SJCRH30 (cell line): ENCODE data around the gene TMEM138. TPM values are rescaled to one million over a fixed set of nuclear protein-coding genes. Genes with fewer than 3 reads are reported as not detected.
A peak's percentile ranks its signal among the peaks of the same experiment; 100 is the strongest.

Experiments used
- DNase-seq, 2 experiments: peaks; one replicate each; pipeline ENCODE4 v3.0.0-alpha.2; 2015 to 2020
- H3K27ac ChIP-seq: fragments of 250-450 bp; sonication (Bioruptor Pico); 2 replicates; pipeline ENCODE4 v1.5.1; 2020; ENCODE audit warnings: mild to moderate bottlenecking, moderate library complexity
- H3K27me3 ChIP-seq: fragments of 250-450 bp; sonication (Bioruptor Pico); 2 replicates; pipeline ENCODE4 v1.5.1; 2020; ENCODE audit warnings: mild to moderate bottlenecking, moderate library complexity
- H3K36me3 ChIP-seq: fragments of 250-450 bp; sonication (Bioruptor Pico); 2 replicates; pipeline ENCODE4 v1.5.1; 2020; ENCODE audit warnings: mild to moderate bottlenecking, moderate library complexity
- H3K4me1 ChIP-seq: fragments of 250-450 bp; sonication (Bioruptor Pico); 2 replicates; pipeline ENCODE4 v1.5.1; 2020; ENCODE audit warnings: mild to moderate bottlenecking, moderate library complexity
- H3K4me3 ChIP-seq: fragments of 250-450 bp; sonication (Bioruptor Pico); 2 replicates; pipeline ENCODE4 v1.5.1; 2020; ENCODE audit warnings: mild to moderate bottlenecking, moderate library complexity
- H3K9me3 ChIP-seq: fragments of 250-450 bp; sonication (Bioruptor Pico); replicated peaks from 2 replicates; pipeline ENCODE4 v1.5.1; 2020; ENCODE audit warnings: mild to moderate bottlenecking, moderate library complexity
- total RNA-seq: library from RNA; depleted of rRNA; stranded (reverse); fragments of >200 nt; shearing (Covaris generic); gene quantifications from 2 replicates; pipeline ENCODE4 v1.2.3, GENCODE V29; 2014; rRNA removed

The TMEM138 gene
- total RNA-seq = 35.1 and 40.6 TPM in 2 replicates

DNA sequence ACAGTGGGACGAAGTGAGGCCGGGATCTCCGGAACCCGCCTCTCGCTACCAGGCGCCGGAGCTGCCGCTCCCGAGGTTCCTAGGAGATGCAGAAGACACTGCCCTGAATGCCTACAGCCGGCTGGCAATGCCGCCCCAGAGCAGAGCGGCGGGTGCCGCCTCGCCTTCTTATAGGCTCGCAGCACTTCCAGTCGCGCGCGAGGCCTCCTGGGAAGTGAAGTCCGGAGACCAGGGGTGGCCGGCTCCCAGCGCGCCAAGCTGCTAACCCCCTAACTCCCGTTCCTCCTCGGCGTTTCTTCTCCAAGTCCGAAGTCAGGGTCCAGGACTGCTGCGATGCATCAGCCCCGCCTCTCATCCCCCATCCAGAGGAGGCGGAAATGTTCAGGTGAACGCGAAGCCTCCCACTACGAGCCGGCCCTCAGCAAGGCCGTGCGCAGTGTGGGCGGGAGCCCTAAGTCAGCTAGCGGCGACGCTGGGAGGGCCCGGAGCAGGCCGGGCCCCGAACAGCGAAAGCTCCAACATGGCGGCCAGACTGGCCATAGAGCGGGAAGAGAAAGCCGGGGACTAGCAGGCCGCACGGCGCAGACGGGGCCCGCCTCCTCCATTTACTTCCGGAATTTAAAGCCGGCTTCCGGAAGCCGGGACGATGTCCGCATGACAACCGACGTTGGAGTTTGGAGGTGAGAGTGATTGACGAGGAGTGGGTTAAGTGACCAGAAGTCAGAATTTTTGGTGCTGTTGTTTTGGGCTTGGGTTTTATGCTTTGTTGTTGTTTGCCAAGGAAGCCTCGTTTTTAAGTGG lies at the start of gene TMEM138, which contains the start of gene CYB561A3:
TSS of gene TMEM138 (plus strand) at position 634 of the 801 bp plus-strand sequence. CDS start 2,017 bp downstream, outside the sequence.
TSS of gene CYB561A3 (minus strand) at position 142 of the 801 bp plus-strand sequence. CDS start 5,169 bp downstream, outside the sequence.
- H3K36me3 ChIP-seq = peaks cover 29% of the 10 kb centered on the region
- H3K27me3 ChIP-seq = no peaks in the 10 kb centered on the region
- peak within 1 kb of the TSS; percentile 98 for H3K27ac ChIP-seq
- peak; percentile 94 for DNase-seq
- peak within 1 kb of the TSS; percentile 83 for H3K4me3 ChIP-seq
- H3K9me3 ChIP-seq = no peaks in the 10 kb centered on the region
- no peaks in the 10 kb centered on the region for H3K4me1 ChIP-seq

DNA sequence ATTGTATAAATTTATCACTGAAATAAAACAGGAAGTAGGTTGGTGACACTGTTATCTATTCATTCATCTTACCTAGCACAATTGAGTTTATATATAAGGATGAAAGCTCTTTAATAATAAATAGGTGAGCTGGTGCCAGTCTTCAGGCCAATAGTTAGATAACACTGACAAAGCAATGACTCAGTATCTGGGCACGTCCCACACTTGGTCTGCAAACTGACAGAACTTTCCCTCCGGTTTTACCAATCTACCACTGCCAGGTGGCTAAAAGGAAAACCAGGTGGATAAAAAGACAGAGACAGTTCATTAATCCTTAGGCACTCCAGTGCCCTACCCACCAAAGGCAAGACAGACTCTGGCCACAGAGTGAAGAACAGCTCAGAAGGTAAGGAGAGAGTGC lies 46.9 kb upstream of the TMEM138 start:
- Histone ChIP-seq H3K9me3 (no peaks in the 10 kb centered on the region), H3K4me1 (no peaks in the 10 kb centered on the region), H3K27ac (no peak overlapping the region), H3K27me3 (no peaks in the 10 kb centered on the region), H3K4me3 (no peak overlapping the region), H3K36me3 (peaks cover 64% of the 10 kb centered on the region)
- DNase-seq = no peak

- no peak overlapping the region for H3K27ac ChIP-seq
- no peak overlapping the region for H3K4me3 ChIP-seq
- no peaks in the 10 kb centered on the region for H3K27me3 ChIP-seq
- no peak for DNase-seq
- H3K4me1 ChIP-seq = no peaks in the 10 kb centered on the region
- H3K9me3 ChIP-seq = no peaks in the 10 kb centered on the region
- peaks cover 83% of the 10 kb centered on the region for H3K36me3 ChIP-seq
Measured at GRCh38 chr11:61325649-61326414, 36.3 kb upstream of the TMEM138 start.

- Histone ChIP-seq H3K27ac (no peak overlapping the region), H3K4me1 (peaks cover 5% of the 10 kb centered on the region; the same call in 1 of the 2 replicates), H3K36me3 (peaks cover 65% of the 10 kb centered on the region), H3K4me3 (no peak overlapping the region), H3K27me3 (no peaks in the 10 kb centered on the region), H3K9me3 (no peaks in the 10 kb centered on the region)
- DNase-seq = no peak
Measured at GRCh38 chr11:61327669-61328071, 34.5 kb upstream of the TMEM138 start.

DNA sequence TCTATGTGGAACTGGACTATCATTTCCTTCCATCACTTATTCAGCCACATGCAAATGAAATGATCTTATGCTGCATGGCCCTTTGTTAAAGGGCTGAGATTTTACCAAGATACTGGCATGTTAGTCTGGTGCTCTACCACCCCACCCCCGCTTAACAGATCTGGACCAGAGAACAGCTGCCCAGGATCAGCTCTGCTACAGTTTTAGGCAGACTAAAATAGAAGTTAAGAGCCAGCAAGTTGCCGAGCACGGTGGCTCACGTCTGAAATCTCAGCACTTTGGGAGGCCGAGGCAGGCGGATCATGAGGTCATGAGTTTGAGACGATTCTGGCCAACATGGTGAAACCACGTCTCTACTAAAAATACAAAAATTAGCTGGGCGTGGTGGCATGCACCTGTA lies 33.8 kb upstream of the TMEM138 start:
- Histone ChIP-seq H3K4me1 (peaks cover 5% of the 10 kb centered on the region; the same call in 1 of the 2 replicates), H3K27ac (no peak overlapping the region), H3K9me3 (no peaks in the 10 kb centered on the region), H3K36me3 (peaks cover 60% of the 10 kb centered on the region), H3K27me3 (no peaks in the 10 kb centered on the region), H3K4me3 (no peak overlapping the region)
- DNase-seq = no peak

DNA sequence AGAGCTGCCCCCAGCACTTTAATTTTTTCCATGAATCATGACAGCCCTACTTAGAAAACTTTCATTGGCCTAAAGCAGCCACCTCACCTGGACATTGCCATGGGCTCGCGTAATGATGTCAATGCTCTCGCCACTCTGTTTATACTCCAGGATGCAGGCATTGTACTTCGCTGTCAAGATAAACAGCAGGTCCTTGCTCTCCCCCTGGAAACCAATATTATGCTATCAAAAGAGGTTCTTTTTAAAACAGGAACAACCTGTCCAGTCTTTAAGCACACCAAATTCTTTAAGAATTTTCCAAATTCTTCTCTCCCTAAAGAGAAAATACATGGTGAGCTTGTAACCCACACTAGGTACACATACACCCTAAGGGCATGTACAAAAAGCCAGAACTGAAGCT lies 32.3 kb upstream of the TMEM138 start:
- H3K4me3 ChIP-seq = no peak overlapping the region
- peaks cover 45% of the 10 kb centered on the region for H3K36me3 ChIP-seq
- no peak overlapping the region for H3K27ac ChIP-seq

GRCh38 chr11:61331651-61332050 lies 30.5 kb upstream of the TMEM138 start:
- Histone ChIP-seq H3K4me3 (peak overlapping the region; percentile 94), H3K36me3 (peaks cover 33% of the 10 kb centered on the region), H3K27me3 (no peaks in the 10 kb centered on the region), H3K9me3 (no peaks in the 10 kb centered on the region), H3K27ac (no peak overlapping the region), H3K4me1 (peaks cover 5% of the 10 kb centered on the region; the same call in 1 of the 2 replicates)
- DNase-seq = no peak

More for the DNA sequence above, 32.3 kb upstream of the TMEM138 start:
- peaks cover 5% of the 10 kb centered on the region; the same call in 1 of the 2 replicates for H3K4me1 ChIP-seq
- no peak for DNase-seq
- no peaks in the 10 kb centered on the region for H3K9me3 ChIP-seq
- H3K27me3 ChIP-seq = no peaks in the 10 kb centered on the region

- no peaks in the 10 kb centered on the region for H3K27me3 ChIP-seq
- H3K27ac ChIP-seq = peak overlapping the region; percentile 75
- peak overlapping the region; percentile 94 for H3K4me3 ChIP-seq
- peak in 1 of 2 experiments; percentile 27 for DNase-seq
- H3K36me3 ChIP-seq = peaks cover 29% of the 10 kb centered on the region
- no peaks in the 10 kb centered on the region for H3K9me3 ChIP-seq
- peaks cover 5% of the 10 kb centered on the region; the same call in 1 of the 2 replicates for H3K4me1 ChIP-seq
Measured at GRCh38 chr11:61332281-61332796, 29.8 kb upstream of the TMEM138 start.

- peaks cover 5% of the 10 kb centered on the region; the same call in 1 of the 2 replicates for H3K4me1 ChIP-seq
- H3K27ac ChIP-seq = peak within 1 kb of the TSS; percentile 75
- H3K36me3 ChIP-seq = peaks cover 24% of the 10 kb centered on the region
- peak within 1 kb of the TSS; percentile 94 for H3K4me3 ChIP-seq
- no peaks in the 10 kb centered on the region for H3K27me3 ChIP-seq
- peak; percentile 94 to 95 for DNase-seq
- no peaks in the 10 kb centered on the region for H3K9me3 ChIP-seq
Measured at GRCh38 chr11:61332797-61333549, 29.2 kb upstream of the TMEM138 start, which contains the start of the genes DDB1 and TKFC. Gene DDB1, minus strand, starts transcription at chr11:61333105. Its CDS starts 137 bp downstream, at chr11:61332968. Gene TKFC, plus strand, starts transcription at chr11:61333228. Its CDS starts 1,501 bp downstream, at chr11:61334729.

GRCh38 chr11:61333550-61334433 lies 28.4 kb upstream of the TMEM138 start:
- Histone ChIP-seq H3K27me3 (no peaks in the 10 kb centered on the region), H3K9me3 (no peaks in the 10 kb centered on the region), H3K36me3 (peaks cover 15% of the 10 kb centered on the region), H3K27ac (peak overlapping the region; percentile 75), H3K4me1 (peaks cover 5% of the 10 kb centered on the region; the same call in 1 of the 2 replicates), H3K4me3 (peak overlapping the region; percentile 94)
- DNase-seq = no peak

GRCh38 chr11:61334434-61335354 lies 27.5 kb upstream of the TMEM138 start:
- H3K4me3 ChIP-seq = no peak overlapping the region
- no peaks in the 10 kb centered on the region for H3K9me3 ChIP-seq
- H3K27me3 ChIP-seq = no peaks in the 10 kb centered on the region
- 0 out of 2 replicates have a peak, but pooled peaks cover 6% of the 10 kb centered on the region for H3K36me3 ChIP-seq
- peaks cover 5% of the 10 kb centered on the region; the same call in 1 of the 2 replicates for H3K4me1 ChIP-seq
- DNase-seq = no peak
- H3K27ac ChIP-seq = no peak overlapping the region

DNA sequence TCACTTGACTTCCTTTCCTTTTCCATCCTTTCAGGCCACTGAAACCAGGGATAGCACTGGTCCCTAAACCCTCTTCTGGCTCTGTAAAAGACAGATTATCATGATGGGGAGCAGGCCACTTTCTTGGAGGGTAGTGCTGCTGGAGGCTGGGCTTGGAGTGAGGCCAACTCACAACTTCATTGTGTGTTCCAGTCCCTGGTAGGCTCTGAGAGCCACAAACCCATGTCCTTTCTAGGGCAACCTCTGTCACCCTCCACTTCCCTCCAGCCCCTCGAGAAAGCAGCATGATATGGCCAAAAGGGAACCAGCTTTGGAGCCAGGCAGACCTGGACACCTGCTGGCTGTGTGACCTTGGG lies 26.8 kb upstream of the TMEM138 start:
- DNase-seq = no peak
- H3K27ac ChIP-seq = no peak overlapping the region
- H3K4me1 ChIP-seq = peaks cover 5% of the 10 kb centered on the region; the same call in 1 of the 2 replicates
- no peak overlapping the region for H3K4me3 ChIP-seq
- no peaks in the 10 kb centered on the region for H3K9me3 ChIP-seq
- 0 out of 2 replicates have a peak, but pooled peaks cover under 1% of the 10 kb centered on the region for H3K36me3 ChIP-seq
- no peaks in the 10 kb centered on the region for H3K27me3 ChIP-seq
